Kidney (tissue), 14 donors: ENCODE data around the gene DEAF1. TPM values are rescaled to one million over a fixed set of nuclear protein-coding genes. Genes with fewer than 3 reads are reported as not detected.
A peak's percentile ranks its signal among the peaks of the same experiment; 100 is the strongest.
"Not testable (repeated sequence)": the region's sequence is repeated elsewhere in the genome, so short reads cannot be mapped to it uniquely, and the experiment has no call there.

ENCODE experiments used
- DNase-seq, 5 donors: peaks; one replicate each; pipeline ENCODE4 v3.0.0-alpha.2; 2013 to 2020
- FAIRE-seq: peaks from 2 replicates; lab custom pipeline; 2012; peaks lifted over from hg19 to GRCh38; lab: Jason Lieb, UNC
- H3K27ac ChIP-seq, 2 donors: one replicate each; pipeline ENCODE4 v1.7.0; 2013; ENCODE audit warnings: low read depth in 2 of 2, low read length in 2 of 2, inconsistent platforms in 1 of 2
- H3K27me3 ChIP-seq: one replicate; pipeline ENCODE4 v1.7.1; 2013; ENCODE audit warnings: low read length, inconsistent platforms; ENCODE audit not compliant: control insufficient read depth, insufficient read depth
- H3K36me3 ChIP-seq, 3 donors: one replicate each; pipeline versions ENCODE4 v1.7.0 to v1.7.1; 2013; ENCODE audit warnings: low read length in 3 of 3, control low read depth in 1 of 3, inconsistent platforms in 1 of 3; ENCODE audit not compliant: insufficient read depth in 3 of 3, control insufficient read depth in 2 of 3
- H3K4me1 ChIP-seq, 3 donors: one replicate each; pipeline versions ENCODE4 v1.7.0 to v1.7.1; 2013; ENCODE audit warnings: low read length in 3 of 3, inconsistent platforms in 1 of 3, low read depth in 1 of 3; ENCODE audit not compliant: control insufficient read depth in 2 of 3, insufficient read depth in 2 of 3
- H3K4me3 ChIP-seq, 3 donors: one replicate each; pipeline versions ENCODE4 v1.7.0 to v1.8.1; 2013; ENCODE audit warnings: low read length in 3 of 3, control low read depth in 1 of 3, inconsistent platforms in 1 of 3
- H3K9ac ChIP-seq, 3 donors: one replicate each; pipeline versions ENCODE4 v1.7.0 to v1.7.1; 2013; ENCODE audit warnings: low read length in 3 of 3, control low read depth in 1 of 3, inconsistent platforms in 1 of 3
- H3K9me3 ChIP-seq, 3 donors: one replicate each; pipeline versions ENCODE4 v1.7.0 to v1.7.1; 2013; ENCODE audit warnings: low read length in 3 of 3, control low read depth in 1 of 3, inconsistent platforms in 1 of 3; ENCODE audit not compliant: control insufficient read depth in 2 of 3, insufficient read depth in 1 of 3
- CTCF ChIP-seq: IDR thresholded peaks from 3 replicates; pipeline ENCODE4 v1.5.1; 2012; ENCODE audit warnings: mild to moderate bottlenecking, moderate library complexity, borderline replicate concordance; ENCODE audit not compliant: insufficient read depth; ENCODE audit errors: extremely low read depth
- intact Hi-C: fragments of 100-400 bp; cut with DNase I; formaldehyde crosslinking; loops from one replicate; pipeline ENCODE4 v1.11.1; 2022
- polyA plus RNA-seq: library from polyadenylated mRNA; stranded (reverse); fragments of 350-450 nt; fragmentation: Illumina TruSeq; extraction: RNeasy Lipid Tissue Mini Kit (QIAGEN cat#74804); gene quantifications from one replicate; pipeline ENCODE4 v1.2.3, GENCODE V29; 2014; ENCODE audit warnings: low read depth, low replicate concordance; ENCODE audit not compliant: insufficient read depth
- total RNA-seq: library from RNA; stranded (reverse); fragmentation: NEBNext Ultra II Directional; extraction: Animal tissue kit (Norgen Biotek cat#: 25700); gene quantifications from one replicate; pipeline ENCODE4 v1.2.1, GENCODE V29; 2021
- donor health status: control.
- donor health status: control.
- donor health status: control.
- donor health status: control.
- donor health status: control.
- donor health status: DM: yes; HTN: yes; CAD: no.
- donor health status: Normal renal cell carcinoma (clear cell type).

Gene DEAF1
- total and polyA plus RNA-seq, 2 donors from 2014 or later: 30.2 to 54.5 TPM

- Histone ChIP-seq H3K4me1 (no peaks in the 10 kb centered on the region), H3K9me3 (no peaks in the 10 kb centered on the region), H3K4me3 (no peak overlapping the region), H3K27ac (peak overlapping the region; percentile 32 to 71), H3K27me3 (no peaks in the 10 kb centered on the region), H3K36me3 (no peaks in the 10 kb centered on the region), H3K9ac (no peak overlapping the region)
- intact Hi-C loops: no loop called here
- peak in 2 of 5 donors; percentile 54 to 55 for DNase-seq
- no peak for TF ChIP-seq CTCF
- FAIRE-seq: no peak
Measured at GRCh38 chr11:655036-655726, 39.8 kb downstream of the DEAF1 start.

- H3K4me3 ChIP-seq, DNase-seq, FAIRE-seq, H3K4me1 ChIP-seq, H3K9ac ChIP-seq, H3K9me3 ChIP-seq, H3K27me3 ChIP-seq, intact Hi-C loops, H3K27ac ChIP-seq, H3K36me3 ChIP-seq: not testable (repeated sequence)
Measured at GRCh38 chr11:654444-654843, 40.6 kb downstream of the DEAF1 start.

DNA sequence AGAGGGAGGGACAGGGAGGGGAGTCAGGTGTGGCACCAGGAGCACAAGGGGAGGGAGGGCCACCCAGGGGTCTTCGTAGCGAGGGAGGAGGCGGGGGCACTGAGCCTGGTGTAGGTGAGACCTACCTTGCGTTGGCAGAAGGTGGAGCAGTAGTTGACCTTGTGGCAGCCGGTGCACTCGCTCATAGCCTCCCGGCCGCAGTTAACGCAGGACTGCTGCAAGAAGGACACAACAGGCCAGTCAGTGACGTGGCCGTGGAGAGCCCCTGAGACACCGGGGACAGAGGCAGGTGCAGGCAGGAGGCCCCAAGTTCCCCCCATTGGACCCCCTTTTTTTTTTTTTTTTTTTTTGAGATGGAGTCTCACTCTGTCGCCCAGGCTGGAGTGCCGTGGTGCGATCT is 41.2 kb downstream of the DEAF1 start:
- no peak overlapping the region for H3K4me3 ChIP-seq
- no peaks in the 10 kb centered on the region for H3K9me3 ChIP-seq
- H3K27ac ChIP-seq: no peak overlapping the region
- H3K27me3 ChIP-seq: no peaks in the 10 kb centered on the region
- intact Hi-C loops: no loop called here
- no peak for TF ChIP-seq CTCF
- H3K4me1 ChIP-seq: no peaks in the 10 kb centered on the region
- H3K9ac ChIP-seq: no peak overlapping the region
- DNase-seq: no peak
- no peaks in the 10 kb centered on the region for H3K36me3 ChIP-seq
- FAIRE-seq: no peak

DNA sequence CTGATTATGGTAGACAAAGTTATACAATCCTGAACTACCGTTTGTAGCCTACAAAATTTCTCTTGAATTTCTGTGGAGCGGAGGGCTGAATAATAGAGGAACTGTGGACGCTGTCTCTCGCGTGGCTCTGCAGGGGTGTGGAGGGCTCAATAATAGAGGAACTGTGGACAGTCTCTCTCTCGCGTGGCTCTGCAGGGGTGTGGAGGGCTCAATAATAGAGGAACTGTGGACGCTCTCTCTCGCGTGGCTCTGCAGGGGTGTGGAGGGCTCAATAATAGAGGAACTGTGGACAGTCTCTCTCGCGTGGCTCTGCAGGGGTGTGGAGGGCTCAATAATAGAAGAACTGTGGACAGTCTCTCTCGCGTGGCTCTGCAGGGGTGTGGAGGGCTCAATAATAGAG is 41.9 kb downstream of the DEAF1 start:
- H3K9me3 ChIP-seq, H3K27ac ChIP-seq, H3K9ac ChIP-seq, DNase-seq, intact Hi-C loops, H3K4me1 ChIP-seq, H3K36me3 ChIP-seq, H3K4me3 ChIP-seq, FAIRE-seq, H3K27me3 ChIP-seq: not testable (repeated sequence)
